ENCODE data around the gene ERF.

- TF ChIP-seq YY1 (IDR thresholded peaks at IDR 0.05; ENCODE audit: insufficient read depth, insufficient read length) = no peak
- TF ChIP-seq SUZ12 (IDR thresholded peaks at IDR 0.05; ENCODE audit: extremely low read depth, insufficient read depth, insufficient read length) = no peak
Observed at GRCh38 chr19:42268704-42269477, 14.0 kb upstream of the ERF start, which contains the start of gene CIC.

All from NT2/D1 (cell line).